D721Med (cell line): ENCODE data around the gene UBAC2.

Source experiments
- DNase-seq: peaks from one replicate; pipeline ENCODE4 v3.0.0; 2011; ENCODE audit warnings: low spot score; ENCODE audit not compliant: insufficient read length
- FAIRE-seq: peaks from 2 replicates; lab custom pipeline; 2011; peaks lifted over from hg19 to GRCh38; lab: Jason Lieb, UNC
- TF ChIP-seq, protein P1 (sequence below): IDR thresholded peaks from 2 replicates; pipeline ENCODE4 v1.5.1; 2012; ENCODE audit warnings: mild to moderate bottlenecking, control low read depth; ENCODE audit not compliant: insufficient read depth; ENCODE audit errors: missing control alignments

Gene UBAC2

DNA sequence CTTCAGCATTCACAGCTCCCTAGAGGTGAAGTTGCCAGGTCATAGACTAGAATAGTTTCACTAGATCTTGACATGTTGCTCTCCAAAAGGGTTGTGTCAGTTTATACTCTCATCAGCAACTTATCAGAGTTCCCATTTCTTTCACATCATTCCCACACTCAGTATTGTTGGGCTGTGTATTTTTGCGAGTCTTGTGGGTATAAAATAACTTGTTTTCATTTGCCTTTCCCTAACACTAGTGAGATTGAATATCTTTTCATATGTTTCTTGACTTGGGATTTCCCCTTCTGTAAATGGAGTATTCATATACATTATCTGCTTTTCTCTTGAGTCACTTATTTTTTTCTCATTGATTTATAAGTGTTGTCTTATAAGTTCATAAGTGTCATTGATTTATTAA is 161.7 kb downstream of the UBAC2 start:
- TF ChIP-seq, protein P1, sequence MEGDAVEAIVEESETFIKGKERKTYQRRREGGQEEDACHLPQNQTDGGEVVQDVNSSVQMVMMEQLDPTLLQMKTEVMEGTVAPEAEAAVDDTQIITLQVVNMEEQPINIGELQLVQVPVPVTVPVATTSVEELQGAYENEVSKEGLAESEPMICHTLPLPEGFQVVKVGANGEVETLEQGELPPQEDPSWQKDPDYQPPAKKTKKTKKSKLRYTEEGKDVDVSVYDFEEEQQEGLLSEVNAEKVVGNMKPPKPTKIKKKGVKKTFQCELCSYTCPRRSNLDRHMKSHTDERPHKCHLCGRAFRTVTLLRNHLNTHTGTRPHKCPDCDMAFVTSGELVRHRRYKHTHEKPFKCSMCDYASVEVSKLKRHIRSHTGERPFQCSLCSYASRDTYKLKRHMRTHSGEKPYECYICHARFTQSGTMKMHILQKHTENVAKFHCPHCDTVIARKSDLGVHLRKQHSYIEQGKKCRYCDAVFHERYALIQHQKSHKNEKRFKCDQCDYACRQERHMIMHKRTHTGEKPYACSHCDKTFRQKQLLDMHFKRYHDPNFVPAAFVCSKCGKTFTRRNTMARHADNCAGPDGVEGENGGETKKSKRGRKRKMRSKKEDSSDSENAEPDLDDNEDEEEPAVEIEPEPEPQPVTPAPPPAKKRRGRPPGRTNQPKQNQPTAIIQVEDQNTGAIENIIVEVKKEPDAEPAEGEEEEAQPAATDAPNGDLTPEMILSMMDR, result no peak
- no peak for FAIRE-seq
- DNase-seq, result no peak

DNA sequence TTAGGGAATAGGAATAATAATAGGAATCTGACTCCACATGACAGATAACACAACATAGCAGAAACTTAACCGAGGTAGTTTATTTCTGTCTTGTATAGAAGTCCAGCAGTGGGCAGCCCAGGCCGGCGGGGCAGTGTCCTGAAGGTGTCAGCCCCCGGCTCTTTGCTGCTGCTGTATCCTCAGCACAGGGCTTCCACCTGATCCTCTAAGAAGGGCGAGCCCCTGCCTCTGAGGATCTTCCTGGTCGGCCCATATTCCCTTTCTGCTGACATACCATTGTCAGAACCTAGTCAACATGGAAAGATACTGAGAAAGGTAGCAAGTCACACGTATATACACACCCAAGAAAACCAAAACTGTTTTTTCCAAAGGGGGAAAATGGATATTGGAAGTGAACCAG is 162.7 kb downstream of the UBAC2 start:
- TF ChIP-seq, protein P1, result no peak
- DNase-seq (no peak), FAIRE-seq (no peak)

DNA sequence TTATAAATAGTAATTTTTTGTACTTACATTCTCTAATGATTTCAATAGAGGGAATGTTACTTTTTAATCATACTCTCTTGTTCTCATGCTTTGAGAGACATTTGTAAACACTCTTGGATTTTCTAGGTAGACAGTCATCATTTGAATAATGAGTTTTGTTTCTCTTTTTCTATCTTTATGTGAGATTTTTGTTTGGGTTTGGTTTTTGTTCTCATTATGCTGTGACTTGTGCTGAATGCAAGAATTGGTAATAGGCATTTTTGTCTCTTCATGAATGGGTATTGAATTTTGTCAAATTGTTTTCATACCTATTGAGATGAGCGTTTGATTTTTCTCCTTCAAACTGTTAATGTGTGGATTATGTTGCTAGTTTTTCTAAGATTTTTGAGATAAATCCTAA is 163.3 kb downstream of the UBAC2 start:
- DNase-seq (no peak), FAIRE-seq (no peak)
- TF ChIP-seq, protein P1, result no peak

DNA sequence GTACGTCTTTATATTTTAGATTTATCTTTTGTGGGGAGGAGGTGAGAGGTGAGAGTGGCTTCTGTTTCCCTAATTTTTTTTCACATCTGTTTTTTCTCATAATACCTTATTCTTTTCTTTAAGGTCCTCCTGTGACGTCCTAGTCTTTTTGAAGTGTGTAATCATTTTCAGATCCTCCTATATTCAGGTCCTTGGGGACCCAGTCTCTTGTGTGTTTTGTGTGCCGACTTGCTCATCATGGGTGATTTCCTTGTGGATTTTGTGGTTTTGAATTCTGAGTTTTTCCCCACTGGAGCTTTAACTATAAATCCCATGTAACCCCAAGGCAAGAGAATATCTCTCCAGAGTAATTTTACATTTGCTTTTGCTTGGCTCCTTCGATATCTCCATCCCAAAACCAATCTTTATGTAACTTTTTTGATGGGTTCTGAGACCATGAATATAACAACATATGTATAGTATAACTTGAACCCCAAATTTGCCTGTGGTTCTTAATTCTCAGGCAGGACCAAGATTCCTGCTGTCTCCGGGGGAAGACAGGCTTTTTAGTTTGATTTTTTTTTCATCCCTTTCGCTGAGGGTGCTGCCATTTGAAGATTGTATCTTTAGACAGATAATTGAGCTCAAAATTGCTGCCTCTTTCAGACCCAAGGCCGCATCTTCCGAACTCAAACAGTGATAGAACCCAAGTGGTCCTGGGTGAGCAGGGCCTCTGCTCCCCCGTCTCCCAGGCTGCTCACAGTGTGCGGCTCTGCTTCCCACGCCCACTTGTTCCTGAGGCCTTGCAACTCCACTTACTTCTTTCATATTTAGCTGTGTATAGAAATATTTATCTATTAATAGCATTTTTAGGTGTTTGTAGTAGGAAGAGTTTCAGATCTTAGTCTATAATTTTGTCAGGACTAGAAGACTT is 165.7 kb downstream of the UBAC2 start:
- FAIRE-seq (no peak), DNase-seq (no peak)
- TF ChIP-seq, protein P1, result no peak

DNA sequence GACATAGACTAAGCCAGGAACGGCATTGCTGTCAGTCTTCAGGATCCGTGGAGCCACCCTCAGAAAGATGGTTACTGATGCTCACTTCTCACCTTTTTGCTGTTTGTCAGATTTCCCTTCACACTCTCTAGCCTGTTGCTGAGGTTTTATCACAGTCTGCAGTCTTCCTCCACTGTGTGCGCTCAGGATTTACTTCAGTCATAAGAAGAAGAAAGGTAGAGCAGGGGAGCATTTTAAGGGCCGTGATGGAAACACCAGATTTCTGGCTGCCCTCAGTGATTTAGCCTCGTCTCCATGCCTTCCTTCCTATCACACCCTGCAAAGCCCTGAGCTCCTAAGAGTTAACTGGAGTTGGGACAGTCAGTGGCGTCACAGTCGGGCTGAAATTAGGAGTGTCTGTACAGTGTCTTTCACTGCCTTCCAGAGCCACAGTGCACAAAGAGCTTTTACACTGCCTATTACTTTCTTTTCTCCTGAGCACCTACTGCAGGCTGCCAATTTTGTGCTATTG is 166.5 kb downstream of the UBAC2 start:
- TF ChIP-seq, protein P1, result no peak
- no peak for DNase-seq
- FAIRE-seq, result no peak

DNA sequence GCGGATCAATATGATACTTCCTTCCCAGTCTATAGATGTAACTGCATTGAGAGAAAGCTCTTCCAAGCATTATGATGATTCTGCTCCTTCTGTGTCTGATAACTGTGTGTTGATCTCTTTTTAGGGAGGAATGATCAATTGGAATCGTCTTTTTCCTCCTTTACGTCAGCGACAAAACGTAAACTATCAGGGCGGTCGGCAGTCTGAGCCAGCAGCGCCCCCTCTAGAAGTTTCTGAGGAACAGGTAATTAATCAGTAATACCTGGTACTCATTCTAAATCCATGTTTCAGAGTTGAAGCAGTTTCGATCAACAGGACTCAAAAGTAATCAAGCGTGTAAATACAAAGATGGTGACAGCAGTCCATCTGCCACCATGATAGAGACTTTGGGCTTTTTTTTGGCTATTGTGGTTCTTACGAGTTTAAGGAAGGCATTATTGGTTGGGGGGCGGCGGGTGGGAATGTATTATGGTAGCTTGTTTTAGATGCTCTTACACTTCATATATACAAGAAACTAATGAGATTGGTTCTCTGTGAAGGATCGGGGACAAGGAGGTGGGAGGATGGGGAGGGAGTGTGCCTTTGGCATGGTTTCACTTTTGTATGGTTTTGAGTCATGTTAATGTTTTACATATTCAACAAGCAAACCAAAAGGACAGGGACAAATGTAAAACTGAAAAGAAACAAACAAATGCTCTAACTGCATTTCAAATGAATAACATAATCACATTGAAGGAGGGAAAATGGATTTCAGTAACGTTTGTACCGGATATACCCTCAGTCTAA is 167.2 kb downstream of the UBAC2 start:
- DNase-seq (no peak), FAIRE-seq (no peak)
- TF ChIP-seq, protein P1, result no peak
